Measurements from ENCODE around the gene ANXA2.
"Not testable (repeated sequence)": the region's sequence is repeated elsewhere in the genome, so short reads cannot be mapped to it uniquely, and the experiment has no call there.

ANXA2 gene

GRCh38 chr15:60423537-60423936 lies 25.8 kb upstream of the ANXA2 start:
- Histone ChIP-seq H3K27ac (ENCODE audit: insufficient read depth, low read depth, low read length, poor library complexity, severe bottlenecking) (peak overlapping the region; percentile 67), H3K27me3 (ENCODE audit: control insufficient read depth, insufficient read depth, low read length, poor library complexity, severe bottlenecking) (no peaks in the 10 kb centered on the region), H3K9me3 (ENCODE audit: control insufficient read depth, low read length) (no peaks in the 10 kb centered on the region), H3K36me3 (ENCODE audit: control insufficient read depth, insufficient read depth, low read length) (no peaks in the 10 kb centered on the region), H3K4me1 (ENCODE audit: control insufficient read depth, insufficient read depth, low read length) (peaks cover 21% of the 10 kb centered on the region), H3K4me3 (ENCODE audit: insufficient read depth, low read depth, low read length) (no peak overlapping the region)
- 3% methylated on average over 2 of the region's 2 CpGs; no CpG with 5 or more reads in 1 of the 2 experiments for WGBS, 2 experiments

DNA sequence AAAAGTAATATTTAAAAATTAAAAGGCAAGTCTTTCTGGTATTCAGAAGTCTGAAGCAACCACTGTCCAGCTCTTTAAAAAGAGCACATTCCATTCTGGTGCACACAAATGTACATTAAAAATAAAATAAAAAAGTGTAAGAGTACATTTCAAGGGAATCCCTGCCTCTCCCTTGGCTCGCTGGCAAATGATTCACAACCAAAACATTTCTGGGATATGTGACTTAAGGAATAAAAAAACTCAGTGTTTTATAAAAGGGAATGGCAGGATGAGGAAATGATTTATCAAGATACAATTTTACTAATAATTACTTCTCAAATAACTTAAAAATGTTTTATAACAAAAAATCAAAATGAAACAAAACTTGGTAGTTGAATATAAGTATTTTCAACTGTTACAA lies 23.8 kb upstream of the ANXA2 start:
- Histone ChIP-seq H3K9me3 (ENCODE audit: control insufficient read depth, low read length) (no peaks in the 10 kb centered on the region), H3K27ac (ENCODE audit: insufficient read depth, low read depth, low read length, poor library complexity, severe bottlenecking) (no peak overlapping the region), H3K36me3 (ENCODE audit: control insufficient read depth, insufficient read depth, low read length) (no peaks in the 10 kb centered on the region), H3K27me3 (ENCODE audit: control insufficient read depth, insufficient read depth, low read length, poor library complexity, severe bottlenecking) (no peaks in the 10 kb centered on the region), H3K4me1 (ENCODE audit: control insufficient read depth, insufficient read depth, low read length) (peaks cover 21% of the 10 kb centered on the region), H3K4me3 (ENCODE audit: insufficient read depth, low read depth, low read length) (no peak overlapping the region)
- 91% methylated on average over 1 of the region's 1 CpG; no CpG with 5 or more reads in 1 of the 2 experiments for WGBS, 2 experiments

GRCh38 chr15:60420203-60420716 lies 22.5 kb upstream of the ANXA2 start:
- Histone ChIP-seq H3K4me1 (ENCODE audit: control insufficient read depth, insufficient read depth, low read length) (peaks cover 21% of the 10 kb centered on the region), H3K9me3 (ENCODE audit: control insufficient read depth, low read length) (no peaks in the 10 kb centered on the region), H3K27ac (ENCODE audit: insufficient read depth, low read depth, low read length, poor library complexity, severe bottlenecking) (no peak overlapping the region), H3K36me3 (ENCODE audit: control insufficient read depth, insufficient read depth, low read length) (no peaks in the 10 kb centered on the region), H3K4me3 (ENCODE audit: insufficient read depth, low read depth, low read length) (no peak overlapping the region), H3K27me3 (ENCODE audit: control insufficient read depth, insufficient read depth, low read length, poor library complexity, severe bottlenecking) (no peaks in the 10 kb centered on the region)
- WGBS, 2 experiments: 96 to 98% methylated on average over 2 of the region's 2 CpGs

DNA sequence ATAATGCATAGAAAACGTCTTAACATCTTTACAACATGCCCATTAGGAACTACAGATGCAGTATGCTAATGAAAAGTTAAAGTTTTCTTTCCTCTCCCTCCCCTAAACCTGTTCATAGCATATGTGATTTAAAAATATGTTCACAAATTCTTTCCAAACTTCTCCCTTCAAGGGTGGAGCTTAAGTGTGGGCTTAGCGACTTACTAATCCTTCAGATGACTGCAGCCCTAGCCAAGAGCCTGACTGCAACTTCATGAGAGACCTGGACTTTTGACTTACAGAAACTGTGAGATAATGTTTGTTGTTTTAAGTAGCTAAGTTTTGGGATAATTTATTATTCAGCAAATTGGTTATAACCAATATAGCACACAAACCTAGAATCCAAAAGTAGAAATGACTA lies 22.0 kb upstream of the ANXA2 start:
- H3K4me1 ChIP-seq (ENCODE audit: control insufficient read depth, insufficient read depth, low read length): peaks cover 21% of the 10 kb centered on the region
- no peak overlapping the region for H3K27ac ChIP-seq (ENCODE audit: insufficient read depth, low read depth, low read length, poor library complexity, severe bottlenecking)
- no peaks in the 10 kb centered on the region for H3K9me3 ChIP-seq (ENCODE audit: control insufficient read depth, low read length)
- no peaks in the 10 kb centered on the region for H3K36me3 ChIP-seq (ENCODE audit: control insufficient read depth, insufficient read depth, low read length)
- H3K27me3 ChIP-seq (ENCODE audit: control insufficient read depth, insufficient read depth, low read length, poor library complexity, severe bottlenecking): no peaks in the 10 kb centered on the region
- no peak overlapping the region for H3K4me3 ChIP-seq (ENCODE audit: insufficient read depth, low read depth, low read length)
- WGBS, 2 experiments: 91 to 97% methylated on average over 2 of the region's 2 CpGs

DNA sequence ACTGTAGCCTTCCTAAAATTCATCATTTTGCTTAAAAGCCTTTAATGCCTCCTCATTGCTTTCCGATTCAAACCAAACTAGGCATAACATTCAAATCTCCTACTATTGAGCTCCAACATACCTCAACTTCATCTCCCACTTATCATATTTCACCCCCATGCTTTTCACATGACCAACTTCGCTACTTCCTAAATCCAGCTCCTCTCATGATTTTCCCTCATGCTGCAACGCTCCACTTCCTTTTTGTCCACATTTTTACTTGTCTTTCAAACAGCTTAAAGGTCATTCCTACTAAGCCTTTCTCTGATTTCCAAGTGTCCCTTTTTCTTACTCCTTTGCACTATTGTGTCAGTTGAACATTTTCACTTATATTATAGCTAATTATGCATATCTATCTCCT lies 20.3 kb upstream of the ANXA2 start:
- H3K4me3 ChIP-seq (ENCODE audit: insufficient read depth, low read depth, low read length): no peak overlapping the region
- no peaks in the 10 kb centered on the region for H3K27me3 ChIP-seq (ENCODE audit: control insufficient read depth, insufficient read depth, low read length, poor library complexity, severe bottlenecking)
- 91 to 94% methylated on average over 3 of the region's 3 CpGs for WGBS, 2 experiments
- no peak overlapping the region for H3K27ac ChIP-seq (ENCODE audit: insufficient read depth, low read depth, low read length, poor library complexity, severe bottlenecking)
- peaks cover 11% of the 10 kb centered on the region for H3K4me1 ChIP-seq (ENCODE audit: control insufficient read depth, insufficient read depth, low read length)
- no peaks in the 10 kb centered on the region for H3K36me3 ChIP-seq (ENCODE audit: control insufficient read depth, insufficient read depth, low read length)
- H3K9me3 ChIP-seq (ENCODE audit: control insufficient read depth, low read length): no peaks in the 10 kb centered on the region

DNA sequence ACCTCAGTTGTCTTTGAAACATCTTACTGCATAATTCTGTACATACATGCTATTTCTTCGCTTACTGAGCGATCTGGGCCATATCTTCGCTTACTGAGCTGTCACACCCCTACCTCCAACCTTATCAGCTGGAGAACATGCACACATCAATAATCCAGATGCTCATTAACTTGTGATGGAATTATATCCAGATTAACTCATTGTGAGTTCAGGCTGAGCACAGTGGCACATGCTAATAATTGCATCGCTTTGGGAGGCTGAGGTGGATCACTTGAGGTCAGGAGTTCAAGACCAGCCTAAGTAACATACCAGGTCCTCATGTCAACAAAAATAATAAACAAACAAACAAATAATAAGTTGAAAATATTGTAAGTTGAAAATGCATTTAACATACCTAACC lies 19.3 kb upstream of the ANXA2 start:
- 90 to 98% methylated on average over 4 of the region's 4 CpGs for WGBS, 2 experiments
- Histone ChIP-seq H3K27me3 (ENCODE audit: control insufficient read depth, insufficient read depth, low read length, poor library complexity, severe bottlenecking) (no peaks in the 10 kb centered on the region), H3K27ac (ENCODE audit: insufficient read depth, low read depth, low read length, poor library complexity, severe bottlenecking) (no peak overlapping the region), H3K9me3 (ENCODE audit: control insufficient read depth, low read length) (no peaks in the 10 kb centered on the region), H3K4me3 (ENCODE audit: insufficient read depth, low read depth, low read length) (no peak overlapping the region), H3K36me3 (ENCODE audit: control insufficient read depth, insufficient read depth, low read length) (no peaks in the 10 kb centered on the region), H3K4me1 (ENCODE audit: control insufficient read depth, insufficient read depth, low read length) (peaks cover 6% of the 10 kb centered on the region)

- no peaks in the 10 kb centered on the region for H3K27me3 ChIP-seq (ENCODE audit: control insufficient read depth, insufficient read depth, low read length, poor library complexity, severe bottlenecking)
- no peak overlapping the region for H3K4me3 ChIP-seq (ENCODE audit: insufficient read depth, low read depth, low read length)
- H3K27ac ChIP-seq (ENCODE audit: insufficient read depth, low read depth, low read length, poor library complexity, severe bottlenecking): no peak overlapping the region
- peaks cover 6% of the 10 kb centered on the region for H3K4me1 ChIP-seq (ENCODE audit: control insufficient read depth, insufficient read depth, low read length)
- no peaks in the 10 kb centered on the region for H3K36me3 ChIP-seq (ENCODE audit: control insufficient read depth, insufficient read depth, low read length)
- H3K9me3 ChIP-seq (ENCODE audit: control insufficient read depth, low read length): no peaks in the 10 kb centered on the region
- WGBS, 2 experiments: 93 to 96% methylated on average over 3 of the region's 3 CpGs
Observed at GRCh38 chr15:60416484-60416883, 18.7 kb upstream of the ANXA2 start.

GRCh38 chr15:60414016-60414682 lies 16.4 kb upstream of the ANXA2 start:
- H3K9me3 ChIP-seq (ENCODE audit: control insufficient read depth, low read length): no peaks in the 10 kb centered on the region
- peaks cover 6% of the 10 kb centered on the region for H3K4me1 ChIP-seq (ENCODE audit: control insufficient read depth, insufficient read depth, low read length)
- H3K27me3 ChIP-seq (ENCODE audit: control insufficient read depth, insufficient read depth, low read length, poor library complexity, severe bottlenecking): no peaks in the 10 kb centered on the region
- 76 to 78% methylated on average over 10 of the region's 10 CpGs for WGBS, 2 experiments
- H3K27ac ChIP-seq (ENCODE audit: insufficient read depth, low read depth, low read length, poor library complexity, severe bottlenecking): no peak overlapping the region
- no peaks in the 10 kb centered on the region for H3K36me3 ChIP-seq (ENCODE audit: control insufficient read depth, insufficient read depth, low read length)
- H3K4me3 ChIP-seq (ENCODE audit: insufficient read depth, low read depth, low read length): no peak overlapping the region

DNA sequence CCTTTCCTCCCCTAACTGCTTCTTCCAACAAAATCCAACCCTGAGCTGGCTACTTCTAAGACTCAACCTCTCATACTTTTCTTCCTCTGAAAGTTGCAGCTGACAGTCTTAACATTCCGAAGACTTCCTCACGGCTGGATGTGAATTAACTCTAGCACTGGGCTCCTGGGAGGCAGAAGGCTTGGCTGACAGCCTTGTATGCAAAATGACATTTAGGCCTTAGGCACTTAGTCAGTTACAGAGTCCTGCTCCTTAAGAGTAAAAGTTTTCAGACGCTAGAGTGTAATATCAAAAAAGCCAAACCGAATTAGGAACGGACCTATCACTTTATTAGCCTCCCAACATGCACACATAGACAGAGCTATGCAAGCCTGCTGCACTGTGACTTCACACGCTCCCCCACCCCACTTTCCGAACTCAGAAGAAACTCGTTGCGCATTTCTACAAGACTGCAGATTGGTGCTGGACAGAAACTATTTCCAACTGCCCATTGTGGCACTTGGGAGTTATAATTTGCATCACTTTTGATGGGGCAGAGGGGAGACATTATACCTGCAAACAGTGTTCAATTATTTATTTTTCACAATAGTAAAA lies 15.5 kb upstream of the ANXA2 start:
- 75% methylated on average over 9 of the region's 9 CpGs for WGBS, 2 experiments
- peak overlapping the region; percentile 38 for H3K27ac ChIP-seq (ENCODE audit: insufficient read depth, low read depth, low read length, poor library complexity, severe bottlenecking)
- H3K4me1 ChIP-seq (ENCODE audit: control insufficient read depth, insufficient read depth, low read length): peaks cover 6% of the 10 kb centered on the region
- H3K9me3 ChIP-seq (ENCODE audit: control insufficient read depth, low read length): no peaks in the 10 kb centered on the region
- no peaks in the 10 kb centered on the region for H3K27me3 ChIP-seq (ENCODE audit: control insufficient read depth, insufficient read depth, low read length, poor library complexity, severe bottlenecking)
- no peak overlapping the region for H3K4me3 ChIP-seq (ENCODE audit: insufficient read depth, low read depth, low read length)
- no peaks in the 10 kb centered on the region for H3K36me3 ChIP-seq (ENCODE audit: control insufficient read depth, insufficient read depth, low read length)

GRCh38 chr15:60412807-60413206 lies 15.0 kb upstream of the ANXA2 start:
- not testable (repeated sequence) for H3K4me3 ChIP-seq (ENCODE audit: insufficient read depth, low read depth, low read length)

More at GRCh38 chr15:60412807-60413206, 15.0 kb upstream of the ANXA2 start:
- not testable (repeated sequence) for H3K27me3 ChIP-seq (ENCODE audit: control insufficient read depth, insufficient read depth, low read length, poor library complexity, severe bottlenecking); H3K4me1 ChIP-seq (ENCODE audit: control insufficient read depth, insufficient read depth, low read length); H3K9me3 ChIP-seq (ENCODE audit: control insufficient read depth, low read length); H3K36me3 ChIP-seq (ENCODE audit: control insufficient read depth, insufficient read depth, low read length)
- H3K27ac ChIP-seq (ENCODE audit: insufficient read depth, low read depth, low read length, poor library complexity, severe bottlenecking): peak overlapping the region; percentile 38
- WGBS, 2 experiments: 94 to 95% methylated on average over 21 of the region's 21 CpGs
